Measurements from ENCODE around the gene APAF1. TPM values are rescaled to one million over a fixed set of nuclear protein-coding genes. Genes with fewer than 3 reads are reported as not detected.

The APAF1 gene
- total RNA-seq, 1 donor from 2014 or later = 13.9 TPM

GRCh38 chr12:98772818-98773217, 127.7 kb downstream of the APAF1 start:
- no peak for TF ChIP-seq CTCF (conservative IDR thresholded peaks at IDR 0.05; ENCODE audit: low read depth, low read length)
- DNase-seq (ENCODE audit: low read depth) = no peak
- H3K4me3 ChIP-seq (ENCODE audit: low read depth, low read length) = no peak overlapping the region

- H3K4me3 ChIP-seq (ENCODE audit: low read depth, low read length) = no peak overlapping the region
- no peak for TF ChIP-seq CTCF (conservative IDR thresholded peaks at IDR 0.05; ENCODE audit: low read depth, low read length)
- DNase-seq (ENCODE audit: low read depth) = no peak
These were observed 135.2 kb downstream of the APAF1 start for GRCh38 chr12:98780261-98780660.

GRCh38 chr12:98783420-98783819, 138.3 kb downstream of the APAF1 start:
- H3K4me3 ChIP-seq (ENCODE audit: low read depth, low read length) = no peak overlapping the region
- DNase-seq (ENCODE audit: low read depth) = no peak
- TF ChIP-seq CTCF (conservative IDR thresholded peaks at IDR 0.05; ENCODE audit: low read depth, low read length) = no peak

Other genes starting within 250 kb of the APAF1 start
- 171 and 232 TPM in 2 replicates for gene TMPO, start 129.7 kb upstream of the APAF1 start, total RNA-seq
- 671 and 903 TPM in 2 replicates for gene SLC25A3, start 51.6 kb upstream of the APAF1 start, total RNA-seq
- 48.3 and 48.7 TPM in 2 replicates for gene IKBIP, start 502 bp upstream of the APAF1 start, total RNA-seq

Measured in epithelial cell of proximal tubule (primary cell).